K562 (cell line): Measurements from ENCODE around the gene CNP. TPM values are rescaled to one million over a fixed set of nuclear protein-coding genes. Genes with fewer than 3 reads are reported as not detected.

ENCODE experiments used
- ATAC-seq: fragments of 200-7000 bp; cut with Tn5 transposase; 3 replicates; pipeline ENCODE4 v1.9.1; 2020; ENCODE audit warnings: moderate library complexity
- BruUV-seq: library from RNA; stranded (reverse); fragments of 400-500 nt; replicated peaks from 2 replicates; lab custom pipeline; 2021; lab: Mats Ljungman, UMichigan
- CTCF ChIA-PET: fragments of 300-600 bp; formaldehyde crosslinking; extraction: SDS; loops from one replicate; lab custom pipeline; 2021; ENCODE audit warnings: low intra/inter-chr PET ratio; lab: Yijun Ruan, JAX
- POLR2A ChIA-PET: fragments of 300-600, 350-650 bp; sonication (Branson Sonifier 250); formaldehyde crosslinking; extraction: SDS; loops from one replicate; lab custom pipeline; 2021; ENCODE audit warnings: antibody characterized with exemption, inconsistent platforms; lab: Yijun Ruan, JAX
- DNase-seq, 4 experiments: peaks; one replicate each; pipeline versions ENCODE4 v3.0.0 to v3.0.0-alpha.2; 2011 to 2018; ENCODE audit warnings: low spot score in 3 of 4, mixed read lengths in 3 of 4; ENCODE audit errors: extremely low read depth in 1 of 4
- FAIRE-seq: peaks from 2 replicates; lab custom pipeline; 2011; peaks lifted over from hg19 to GRCh38; lab: Jason Lieb, UNC
- H2AFZ ChIP-seq: 2 replicates; pipeline ENCODE4 v1.6.0; 2011; ENCODE audit warnings: low read depth, low read length, control low read depth, inconsistent platforms
- H3K27ac ChIP-seq: fragments of 200-600 bp; 3 replicates; pipeline ENCODE4 v1.8.0; 2011; ENCODE audit warnings: low read depth, mild to moderate bottlenecking, control low read depth, inconsistent platforms, low read length, moderate library complexity, mixed read lengths; ENCODE audit errors: extremely low read depth
- H3K27me3 ChIP-seq, 2 experiments: fragments of 300-600 bp in 1 of 2; 2 replicates in 1 of 2; 3 replicates in 1 of 2; pipeline versions ENCODE4 v1.6.0 to v1.8.0; 2011; ENCODE audit warnings: inconsistent platforms in 2 of 2, low read length in 2 of 2, mild to moderate bottlenecking in 1 of 2, mixed read lengths in 1 of 2, moderate library complexity in 1 of 2; ENCODE audit not compliant: control insufficient read depth in 2 of 2, insufficient read depth in 2 of 2
- H3K36me3 ChIP-seq: fragments of 300-600 bp; 3 replicates; pipeline ENCODE4 v1.8.0; 2011; ENCODE audit warnings: mild to moderate bottlenecking, low read length, inconsistent platforms; ENCODE audit not compliant: control insufficient read depth, insufficient read depth
- H3K4me1 ChIP-seq, 2 experiments: fragments of 200-600 bp in 1 of 2; replicated peaks in 1 of 2; 2 replicates in 1 of 2; 3 replicates in 1 of 2; pipeline versions ENCODE4 v1.5.1 to v1.8.0; 2011; ENCODE audit warnings: inconsistent platforms in 2 of 2, low read length in 2 of 2, mild to moderate bottlenecking in 1 of 2, mixed read lengths in 1 of 2, moderate library complexity in 1 of 2; ENCODE audit not compliant: control insufficient read depth in 2 of 2, insufficient read depth in 2 of 2
- H3K4me2 ChIP-seq: 2 replicates; pipeline ENCODE4 v1.6.1; 2011; ENCODE audit warnings: low read length, control low read depth, inconsistent platforms, mixed read lengths; ENCODE audit not compliant: insufficient read depth
- H3K4me3 ChIP-seq: fragments of 200-600 bp; sonication (generic), shearing (Covaris generic); 2 replicates; pipeline ENCODE4 v1.5.1; 2016; ENCODE audit warnings: control low read depth, inconsistent platforms
- H3K79me2 ChIP-seq: fragments of 200-600 bp; 3 replicates; pipeline ENCODE4 v1.8.0; 2011; ENCODE audit warnings: low read length, inconsistent platforms; ENCODE audit not compliant: control insufficient read depth, insufficient read depth
- H3K9ac ChIP-seq, 2 experiments: 2 replicates each; pipeline versions ENCODE4 v1.6.0 to v1.6.1; 2011; ENCODE audit warnings: low read depth in 2 of 2, low read length in 2 of 2, control low read depth in 1 of 2, inconsistent platforms in 1 of 2, mild to moderate bottlenecking in 1 of 2, mixed read lengths in 1 of 2; ENCODE audit not compliant: insufficient read depth in 1 of 2
- H3K9me1 ChIP-seq: one replicate; pipeline ENCODE4 v1.6.0; 2011; ENCODE audit warnings: inconsistent platforms, mild to moderate bottlenecking, low read length, moderate library complexity; ENCODE audit not compliant: control insufficient read depth, insufficient read depth
- H3K9me3 ChIP-seq: replicated peaks from 2 replicates; pipeline ENCODE4 v1.5.1; 2011; ENCODE audit warnings: low read depth, low read length, inconsistent platforms; ENCODE audit not compliant: control insufficient read depth, insufficient read depth
- H4K20me1 ChIP-seq: replicated peaks from 2 replicates; pipeline ENCODE4 v1.6.1; 2011; ENCODE audit warnings: low read length, inconsistent platforms, mixed read lengths; ENCODE audit not compliant: control insufficient read depth, insufficient read depth
- HEY1 ChIP-seq: fragments of 250-450 bp; sonication (Bioruptor Pico); IDR thresholded peaks from 2 replicates; pipeline ENCODE4 v1.5.0; 2020; ENCODE audit warnings: mild to moderate bottlenecking, moderate library complexity, borderline replicate concordance
- HMBOX1 ChIP-seq: sonication (generic); IDR thresholded peaks from 2 replicates; pipeline ENCODE4 v1.6.1; 2016
- POLR2AphosphoS2 ChIP-seq: IDR thresholded peaks from 2 replicates; pipeline ENCODE4 v1.6.1; 2012; ENCODE audit warnings: low read length, improper control_type of control experiment
- ZBTB1 ChIP-seq: sonication (generic); formaldehyde crosslinking; IDR thresholded peaks from 2 replicates; pipeline ENCODE4 v1.8.1; 2023; ENCODE audit warnings: missing genetic modification reagents, low read depth, mild to moderate bottlenecking, borderline replicate concordance
- WGBS: fragments of 100-300 bp; shearing (Covaris generic); methylation state at CpG from one replicate; pipeline ENCODE4 v1.1.6; 2016; ENCODE audit warnings: low coverage, mixed read lengths; ENCODE audit not compliant: insufficient coverage; ENCODE audit errors: missing lambda C conversion rate; 5-methylcytosine and 5-hydroxymethylcytosine counted together
- in situ Hi-C: fragments of 300-500 bp; cut with MboI; formaldehyde crosslinking; loops from 4 replicates; pipeline ENCODE4 v1.15.0; 2018; ENCODE audit warnings: inconsistent platforms, mixed read lengths
- intact Hi-C: fragments of 100-400 bp; cut with micrococcal nuclease; formaldehyde crosslinking; loops from 2 replicates; pipeline ENCODE4 v1.14.2; 2022
- polyA plus RNA-seq, 8 experiments: library from polyadenylated mRNA; depleted of rRNA in 4 of 8; stranded (reverse) in 5 of 8; unstranded in 3 of 8; fragments of >200 nt; fragmentation: Nextera tagmentation in 2 of 8; fragmentation: Illumina TruSeq in 1 of 8; extraction: Ambion mirVana in 2 of 8; extraction: Trizol in 1 of 8; gene quantifications; 2 replicates each; pipeline versions ENCODE4 v1.2.1 to v1.2.3, GENCODE V29; 2011 to 2014; ENCODE audit warnings: inconsistent platforms in 1 of 8, missing spikeins in 1 of 8
- total RNA-seq, 7 experiments: library from RNA; depleted of rRNA in 6 of 7; stranded (reverse); fragments of >200 nt in 6 of 7; fragmentation: Illumina TruSeq in 2 of 7; extraction: Trizol in 2 of 7; gene quantifications; 2 replicates each; pipeline versions ENCODE4 v1.2.1 to v1.2.3, GENCODE V29; 2011 to 2021; ENCODE audit warnings: low replicate concordance in 1 of 7

The CNP gene
- total and polyA plus RNA-seq, 9 of the 15 experiments (the other 6 are each of a cell fraction or from before 2014, with no cell fraction given) = 1.7 to 52.0 (median 29.1) TPM

GRCh38 chr17:41974031-41974430, 7.4 kb downstream of the CNP start:
- H3K4me3 ChIP-seq = no peak overlapping the region
- POLR2A ChIA-PET = interaction anchor here (0.6 to 4.5 kb wide), 5 partner anchors 9 to 104 kb away, joined by 3 to 28 read pairs (median 4); partner anchors contain the start of gene CNP
- in situ Hi-C loops = no loop called here
- no peaks in the 10 kb centered on the region for H3K9me3 ChIP-seq
- no peak for FAIRE-seq
- DNase-seq = no peak
- no peaks in the 10 kb centered on the region; the same call in 1 of the 2 replicates for H4K20me1 ChIP-seq
- no peaks in the 10 kb centered on the region; the same call in 2 of the 3 replicates for H3K79me2 ChIP-seq
- H3K4me2 ChIP-seq = no peak overlapping the region
- no TSS peak for BruUV-seq
- H2AFZ ChIP-seq = no peak overlapping the region
- no peak for ATAC-seq
- H3K9me1 ChIP-seq = no peaks in the 10 kb centered on the region
- CTCF ChIA-PET = no interaction called here
- no peak overlapping the region for H3K9ac ChIP-seq
- no peak overlapping the region for H3K27ac ChIP-seq
- H3K4me1 ChIP-seq = peaks cover 0 to 9% of the 10 kb centered on the region in 2 experiments; a peak in 1 of 5 replicates
- intact Hi-C loops = no loop called here
- 96% methylated on average over 6 of the region's 6 CpGs for WGBS
- TF ChIP-seq HEY1 = no peak
- peaks cover 83% of the 10 kb centered on the region for H3K36me3 ChIP-seq
- H3K27me3 ChIP-seq = no peaks in the 10 kb centered on the region

- DNase-seq (no peak), ATAC-seq (no peak), FAIRE-seq (no peak)
- in situ Hi-C loops (no loop called here), intact Hi-C loops (no loop called here)
- Histone ChIP-seq H3K27ac (no peak overlapping the region), H3K4me2 (no peak overlapping the region), H4K20me1 (no peaks in the 10 kb centered on the region; the same call in 1 of the 2 replicates), H3K27me3 (no peaks in the 10 kb centered on the region), H2AFZ (no peak overlapping the region), H3K79me2 (no peaks in the 10 kb centered on the region; the same call in 2 of the 3 replicates), H3K4me3 (no peak overlapping the region), H3K9me1 (no peaks in the 10 kb centered on the region), H3K36me3 (peaks cover 81% of the 10 kb centered on the region), H3K4me1 (peaks cover 0 to 9% of the 10 kb centered on the region in 2 experiments; a peak in 1 of 5 replicates), H3K9ac (no peak overlapping the region), H3K9me3 (no peaks in the 10 kb centered on the region)
- ChIA-PET CTCF (no interaction called here), POLR2A (interaction anchor here (0.6 to 4.5 kb wide), 8 partner anchors 9 to 105 kb away, joined by 3 to 28 read pairs (median 3); partner anchors contain the start of gene CNP)
- WGBS = 93% methylated on average over 5 of the region's 5 CpGs
- TSS peak; percentile 39 for BruUV-seq
- 0 out of 2 replicates have a peak, but pooled peaks have one; percentile 6 for TF ChIP-seq HMBOX1
- TF ChIP-seq ZBTB1 = no peak
- 0 out of 2 replicates have a peak, but pooled peaks have one; percentile 35 for TF ChIP-seq POLR2AphosphoS2
Observed at GRCh38 chr17:41974658-41975057, 8.1 kb downstream of the CNP start.
